Thoracic aorta (tissue), 2 donors: ENCODE measurements around the gene CDC123. TPM values are rescaled to one million over a fixed set of nuclear protein-coding genes. Genes with fewer than 3 reads are reported as not detected.
"Not testable (repeated sequence)": the region's sequence is repeated elsewhere in the genome, so short reads cannot be mapped to it uniquely, and the experiment has no call there.

Source experiments
- ATAC-seq: fragments of 150-250 bp; one replicate; pipeline ENCODE4 v1.8.0; 2017; ENCODE audit warnings: low read depth; ENCODE audit not compliant: insufficient number of reproducible peaks, low FRiP score
- DNase-seq: peaks from one replicate; pipeline ENCODE4 v3.0.0-alpha.2; 2020; ENCODE audit warnings: low spot score
- H3K27ac ChIP-seq, 2 donors: fragments of 200-600 bp; sonication (generic); 1 replicate in 1 of 2; 2 replicates in 1 of 2; pipeline ENCODE4 v1.5.1; 2016; ENCODE audit warnings: mild to moderate bottlenecking in 2 of 2, moderate library complexity in 2 of 2
- H3K27me3 ChIP-seq: fragments of 200-600 bp; sonication (generic); replicated peaks from 2 replicates; pipeline ENCODE4 v1.6.0; 2016; ENCODE audit warnings: mild to moderate bottlenecking; ENCODE audit not compliant: insufficient read depth
- H3K36me3 ChIP-seq: fragments of 200-600 bp; sonication (generic); one replicate; pipeline ENCODE4 v1.5.1; 2016
- H3K4me1 ChIP-seq, 2 donors: fragments of 200-600 bp; sonication (generic); 1 replicate in 1 of 2; 2 replicates in 1 of 2; pipeline versions ENCODE4 v1.5.1 to v1.6.0; 2016; ENCODE audit warnings: low read depth in 2 of 2, mild to moderate bottlenecking in 1 of 2; ENCODE audit not compliant: control insufficient read depth in 1 of 2
- H3K4me3 ChIP-seq: fragments of 200-600 bp; sonication (generic); 2 replicates; pipeline ENCODE4 v1.5.1; 2016; ENCODE audit warnings: mild to moderate bottlenecking
- H3K9me3 ChIP-seq: fragments of 200-600 bp; sonication (generic); 2 replicates; pipeline ENCODE4 v1.5.1; 2016
- total RNA-seq, 2 donors: library from RNA; depleted of rRNA; stranded (reverse); fragments of >200 nt; gene quantifications; one replicate each; pipeline versions ENCODE4 v1.1.0 to v1.2.3, GENCODE V29; 2016
- TF ChIP-seq, protein P1 (sequence below): fragments of 200-600 bp; sonication (generic); IDR thresholded peaks from one replicate; pipeline ENCODE4 v1.5.1; 2019; ENCODE audit warnings: antibody characterized with exemption

Gene CDC123
- total RNA-seq, 2 donors from 2014 or later: 74.2 to 171 TPM

- no peak overlapping the region for H3K4me3 ChIP-seq
- DNase-seq (no peak), ATAC-seq (no peak)
- H3K27ac ChIP-seq: no peak overlapping the region
- no peaks in the 10 kb centered on the region for H3K27me3 ChIP-seq
- no peaks in the 10 kb centered on the region for H3K4me1 ChIP-seq
- no peaks in the 10 kb centered on the region for H3K9me3 ChIP-seq
- TF ChIP-seq, protein P1, sequence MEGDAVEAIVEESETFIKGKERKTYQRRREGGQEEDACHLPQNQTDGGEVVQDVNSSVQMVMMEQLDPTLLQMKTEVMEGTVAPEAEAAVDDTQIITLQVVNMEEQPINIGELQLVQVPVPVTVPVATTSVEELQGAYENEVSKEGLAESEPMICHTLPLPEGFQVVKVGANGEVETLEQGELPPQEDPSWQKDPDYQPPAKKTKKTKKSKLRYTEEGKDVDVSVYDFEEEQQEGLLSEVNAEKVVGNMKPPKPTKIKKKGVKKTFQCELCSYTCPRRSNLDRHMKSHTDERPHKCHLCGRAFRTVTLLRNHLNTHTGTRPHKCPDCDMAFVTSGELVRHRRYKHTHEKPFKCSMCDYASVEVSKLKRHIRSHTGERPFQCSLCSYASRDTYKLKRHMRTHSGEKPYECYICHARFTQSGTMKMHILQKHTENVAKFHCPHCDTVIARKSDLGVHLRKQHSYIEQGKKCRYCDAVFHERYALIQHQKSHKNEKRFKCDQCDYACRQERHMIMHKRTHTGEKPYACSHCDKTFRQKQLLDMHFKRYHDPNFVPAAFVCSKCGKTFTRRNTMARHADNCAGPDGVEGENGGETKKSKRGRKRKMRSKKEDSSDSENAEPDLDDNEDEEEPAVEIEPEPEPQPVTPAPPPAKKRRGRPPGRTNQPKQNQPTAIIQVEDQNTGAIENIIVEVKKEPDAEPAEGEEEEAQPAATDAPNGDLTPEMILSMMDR: no peak
- peaks cover 54% of the 10 kb centered on the region for H3K36me3 ChIP-seq
Observed at GRCh38 chr10:12165999-12166775, 29.8 kb upstream of the CDC123 start.

- not testable (repeated sequence) for H3K27me3 ChIP-seq, DNase-seq, H3K27ac ChIP-seq, H3K4me3 ChIP-seq, H3K4me1 ChIP-seq, H3K9me3 ChIP-seq, ATAC-seq
- H3K36me3 ChIP-seq: peaks cover 48% of the 10 kb centered on the region
Observed at GRCh38 chr10:12171512-12171911, 24.5 kb upstream of the CDC123 start.

DNA sequence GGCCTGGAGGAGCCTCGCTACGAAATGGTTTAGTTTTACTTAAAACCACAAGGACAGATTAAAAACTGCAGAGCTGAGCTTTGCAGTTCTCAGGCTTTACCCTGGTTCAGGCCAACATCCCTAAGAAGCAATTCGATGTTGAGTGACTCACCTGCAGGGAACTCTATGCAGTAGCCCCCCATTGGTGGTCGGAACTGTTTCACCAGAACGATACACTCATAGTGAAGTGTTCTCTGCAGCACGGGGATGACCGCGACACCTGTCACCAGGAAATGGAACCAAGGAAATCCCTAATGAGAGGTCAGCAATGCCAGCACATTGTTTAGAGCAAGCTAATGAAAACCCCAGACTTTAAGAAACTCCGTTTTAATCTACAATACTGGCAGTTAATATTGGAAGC is 18.3 kb upstream of the CDC123 start:
- Histone ChIP-seq H3K4me1 (no peaks in the 10 kb centered on the region), H3K36me3 (peaks cover 41% of the 10 kb centered on the region), H3K27me3 (no peaks in the 10 kb centered on the region), H3K4me3 (no peak overlapping the region), H3K27ac (no peak overlapping the region), H3K9me3 (no peaks in the 10 kb centered on the region)
- TF ChIP-seq, protein P1: no peak
- DNase-seq: no peak
- ATAC-seq: no peak

GRCh38 chr10:12179606-12180170 is 16.3 kb upstream of the CDC123 start:
- H3K27me3 ChIP-seq: no peaks in the 10 kb centered on the region
- H3K27ac ChIP-seq: no peak overlapping the region
- TF ChIP-seq, protein P1: no peak
- peaks cover 27% of the 10 kb centered on the region for H3K36me3 ChIP-seq
- no peaks in the 10 kb centered on the region for H3K9me3 ChIP-seq
- H3K4me1 ChIP-seq: no peaks in the 10 kb centered on the region
- no peak overlapping the region for H3K4me3 ChIP-seq
- ATAC-seq (no peak), DNase-seq (no peak)

- ATAC-seq (no peak), DNase-seq (no peak)
- H3K4me3 ChIP-seq: no peak overlapping the region
- no peaks in the 10 kb centered on the region for H3K4me1 ChIP-seq
- no peaks in the 10 kb centered on the region for H3K27me3 ChIP-seq
- peaks cover 24% of the 10 kb centered on the region for H3K36me3 ChIP-seq
- TF ChIP-seq, protein P1: no peak
- H3K27ac ChIP-seq: no peak overlapping the region
- H3K9me3 ChIP-seq: no peaks in the 10 kb centered on the region
Observed at GRCh38 chr10:12180221-12180974, 15.6 kb upstream of the CDC123 start.
